HepG2 (cell line): Measurements from ENCODE around the gene RIPK1. TPM values are rescaled to one million over a fixed set of nuclear protein-coding genes. Genes with fewer than 3 reads are reported as not detected.

Experiments
- ADNP ChIP-seq: sonication (generic); formaldehyde crosslinking; IDR thresholded peaks from 2 replicates; pipeline ENCODE4 v1.4.0; 2020; ENCODE audit warnings: missing genetic modification reagents
- CBFB ChIP-seq: sonication (generic); formaldehyde crosslinking; IDR thresholded peaks from 2 replicates; pipeline ENCODE4 v1.4.0; 2020; ENCODE audit warnings: missing genetic modification reagents
- GFI1 ChIP-seq: sonication (generic); formaldehyde crosslinking; IDR thresholded peaks from 2 replicates; pipeline ENCODE4 v1.5.0; 2020; ENCODE audit warnings: missing genetic modification reagents, mild to moderate bottlenecking, borderline replicate concordance
- GMEB1 ChIP-seq: sonication (generic); formaldehyde crosslinking; IDR thresholded peaks from 2 replicates; pipeline ENCODE4 v1.5.1; 2020; ENCODE audit warnings: missing genetic modification reagents, mild to moderate bottlenecking, borderline replicate concordance
- HDAC1 ChIP-seq: sonication (generic); formaldehyde crosslinking; IDR thresholded peaks from 2 replicates; pipeline ENCODE4 v1.5.1; 2020; ENCODE audit warnings: mild to moderate bottlenecking, missing genetic modification reagents
- HDAC6 ChIP-seq: fragments of 200-600 bp; sonication (generic); IDR thresholded peaks from 2 replicates; pipeline ENCODE4 v1.7.0; 2017; ENCODE audit warnings: mild to moderate bottlenecking, antibody characterized with exemption, low read length, low read depth
- HES4 ChIP-seq: sonication (generic); formaldehyde crosslinking; IDR thresholded peaks from 2 replicates; pipeline ENCODE4 v1.9.0; 2021; ENCODE audit warnings: mild to moderate bottlenecking, missing genetic modification reagents, borderline replicate concordance
- HMGXB3 ChIP-seq: sonication (generic); formaldehyde crosslinking; IDR thresholded peaks from 2 replicates; pipeline ENCODE4 v1.4.0; 2020; ENCODE audit warnings: missing genetic modification reagents, borderline replicate concordance
- IKZF4 ChIP-seq: sonication (generic); formaldehyde crosslinking; IDR thresholded peaks from 2 replicates; pipeline ENCODE4 v1.5.1; 2020; ENCODE audit warnings: borderline replicate concordance, mild to moderate bottlenecking, low read depth, missing genetic modification reagents; ENCODE audit errors: not compliant biosample characterization
- KLF6 ChIP-seq: IDR thresholded peaks from 2 replicates; pipeline ENCODE4 v1.8.0; 2016; ENCODE audit warnings: missing biosample characterization, missing genetic modification reagents
- MAF1 ChIP-seq: sonication (generic); formaldehyde crosslinking; IDR thresholded peaks from 2 replicates; pipeline ENCODE4 v1.5.0; 2020; ENCODE audit warnings: missing genetic modification reagents, borderline replicate concordance
- PCBP1 ChIP-seq: fragments of 200-400 bp; formaldehyde crosslinking; IDR thresholded peaks from 2 replicates; pipeline ENCODE4 v1.6.1; 2017; ENCODE audit warnings: mild to moderate bottlenecking, low read depth, low read length, borderline replicate concordance
- POLR2G ChIP-seq: fragments of 200-400 bp; formaldehyde crosslinking; IDR thresholded peaks from 2 replicates; pipeline ENCODE4 v1.6.1; 2018; ENCODE audit warnings: mild to moderate bottlenecking, low read depth, low read length, moderate library complexity
- RORA ChIP-seq: sonication (generic); formaldehyde crosslinking; IDR thresholded peaks from 2 replicates; pipeline ENCODE4 v1.5.0; 2020; ENCODE audit warnings: mild to moderate bottlenecking, missing genetic modification reagents, moderate library complexity
- SMAD1 ChIP-seq: sonication (generic); formaldehyde crosslinking; IDR thresholded peaks from 2 replicates; pipeline ENCODE4 v1.4.0; 2020; ENCODE audit warnings: missing genetic modification reagents, low read depth, mild to moderate bottlenecking, borderline replicate concordance
- SYNCRIP ChIP-seq: fragments of 200-400 bp; formaldehyde crosslinking; IDR thresholded peaks from 2 replicates; pipeline ENCODE4 v1.6.1; 2018; ENCODE audit warnings: mild to moderate bottlenecking, low read depth, low read length; ENCODE audit not compliant: insufficient read depth
- ZBTB20 ChIP-seq: sonication (generic); formaldehyde crosslinking; IDR thresholded peaks from 2 replicates; pipeline ENCODE4 v1.8.1; 2023; ENCODE audit warnings: missing genetic modification reagents, low read depth, mild to moderate bottlenecking, borderline replicate concordance
- ZNF10 ChIP-seq: sonication (generic); formaldehyde crosslinking; IDR thresholded peaks from 2 replicates; pipeline ENCODE4 v1.4.0; 2020; ENCODE audit warnings: mild to moderate bottlenecking, low read depth, missing genetic modification reagents, borderline replicate concordance
- ZNF446 ChIP-seq: sonication (generic); formaldehyde crosslinking; IDR thresholded peaks from 2 replicates; pipeline ENCODE4 v1.5.0; 2020; ENCODE audit warnings: mild to moderate bottlenecking, missing genetic modification reagents
- ZNF766 ChIP-seq: sonication (generic); formaldehyde crosslinking; IDR thresholded peaks from 2 replicates; pipeline ENCODE4 v1.5.0; 2020; ENCODE audit warnings: missing genetic modification reagents, borderline replicate concordance
- ZSCAN5A ChIP-seq: sonication (generic); formaldehyde crosslinking; IDR thresholded peaks from 2 replicates; pipeline ENCODE4 v1.8.0; 2022; ENCODE audit warnings: mild to moderate bottlenecking, missing genetic modification reagents, borderline replicate concordance
- polyA plus RNA-seq, 8 experiments: library from polyadenylated mRNA; depleted of rRNA in 3 of 8; stranded (reverse) in 7 of 8; unstranded in 1 of 8; fragments of >200 nt; fragmentation: Illumina TruSeq in 4 of 8; extraction: Trizol in 4 of 8; gene quantifications; 2 replicates each; pipeline versions ENCODE4 v1.2.1 to v1.2.3, GENCODE V29; 2011 to 2016; ENCODE audit warnings: low read depth in 4 of 8, missing spikeins in 1 of 8, mixed read lengths in 1 of 8; ENCODE audit not compliant: insufficient read depth in 1 of 8
- total RNA-seq, 5 experiments: library from RNA; depleted of rRNA; stranded (reverse); fragments of >200 nt; fragmentation: Illumina TruSeq; extraction: Trizol; gene quantifications; 2 replicates each; pipeline ENCODE4 v1.2.3, GENCODE V29; 2016; ENCODE audit warnings: low read depth in 1 of 5

RIPK1 gene
- total and polyA plus RNA-seq, 2 of the 13 experiments (the other 11 are each of a cell fraction or from before 2014, with no cell fraction given): 9.0 to 10.3 TPM

GRCh38 chr6:3139090-3139903 lies 71.0 kb downstream of the RIPK1 start (continued):
- peak; percentile 75; the same call in 1 of the 2 replicates for TF ChIP-seq HMGXB3 (CRISPR knock-in tag)
- no peak for TF ChIP-seq HES4 (CRISPR knock-in tag)
- peak; percentile 47; the same call in 1 of the 2 replicates for TF ChIP-seq SMAD1
- TF ChIP-seq MAF1 (CRISPR knock-in tag): peak; percentile 79; the same call in 1 of the 2 replicates
- no peak for TF ChIP-seq ADNP
- peak; percentile 84; the same call in 1 of the 2 replicates for TF ChIP-seq ZBTB20
- TF ChIP-seq GMEB1 (CRISPR knock-in tag): peak; percentile 43
- peak; percentile 68 for TF ChIP-seq IKZF4 (CRISPR knock-in tag)
- peak; percentile 86 for TF ChIP-seq KLF6 (CRISPR knock-in tag)
- 0 out of 2 replicates have a peak, but pooled peaks have one; percentile 31 for TF ChIP-seq ZNF766 (CRISPR knock-in tag)
- TF ChIP-seq PCBP1: no peak
- TF ChIP-seq RORA (CRISPR knock-in tag): no peak
- TF ChIP-seq HDAC6: no peak
- TF ChIP-seq CBFB (CRISPR knock-in tag): 0 out of 2 replicates have a peak, but pooled peaks have one; percentile 44
- TF ChIP-seq ZNF446 (CRISPR knock-in tag): no peak
- TF ChIP-seq POLR2G: peak; percentile 56; the same call in 1 of the 2 replicates
- no peak for TF ChIP-seq ZNF10
- TF ChIP-seq GFI1 (CRISPR knock-in tag): peak; percentile 63; the same call in 1 of the 2 replicates
- TF ChIP-seq HDAC1: peak; percentile 91
- TF ChIP-seq SYNCRIP: no peak
- no peak for TF ChIP-seq ZSCAN5A (CRISPR knock-in tag)
